Stimulated activated CD8-positive, alpha-beta memory T cell treated with anti-CD3 and anti-CD28 coated beads, Interleukin-4, amount 100 ng/mL, for 4 hours (primary cell): ENCODE measurements around the gene SFXN5.
"Not testable (repeated sequence)": the region's sequence is repeated elsewhere in the genome, so short reads cannot be mapped to it uniquely, and the experiment has no call there.

Experiments
- DNase-seq, 2 donors: peaks; one replicate each; pipeline ENCODE4 v3.0.0-alpha.2; 2020; ENCODE audit warnings: low read depth in 2 of 2, low spot score in 1 of 2

SFXN5 gene

DNA sequence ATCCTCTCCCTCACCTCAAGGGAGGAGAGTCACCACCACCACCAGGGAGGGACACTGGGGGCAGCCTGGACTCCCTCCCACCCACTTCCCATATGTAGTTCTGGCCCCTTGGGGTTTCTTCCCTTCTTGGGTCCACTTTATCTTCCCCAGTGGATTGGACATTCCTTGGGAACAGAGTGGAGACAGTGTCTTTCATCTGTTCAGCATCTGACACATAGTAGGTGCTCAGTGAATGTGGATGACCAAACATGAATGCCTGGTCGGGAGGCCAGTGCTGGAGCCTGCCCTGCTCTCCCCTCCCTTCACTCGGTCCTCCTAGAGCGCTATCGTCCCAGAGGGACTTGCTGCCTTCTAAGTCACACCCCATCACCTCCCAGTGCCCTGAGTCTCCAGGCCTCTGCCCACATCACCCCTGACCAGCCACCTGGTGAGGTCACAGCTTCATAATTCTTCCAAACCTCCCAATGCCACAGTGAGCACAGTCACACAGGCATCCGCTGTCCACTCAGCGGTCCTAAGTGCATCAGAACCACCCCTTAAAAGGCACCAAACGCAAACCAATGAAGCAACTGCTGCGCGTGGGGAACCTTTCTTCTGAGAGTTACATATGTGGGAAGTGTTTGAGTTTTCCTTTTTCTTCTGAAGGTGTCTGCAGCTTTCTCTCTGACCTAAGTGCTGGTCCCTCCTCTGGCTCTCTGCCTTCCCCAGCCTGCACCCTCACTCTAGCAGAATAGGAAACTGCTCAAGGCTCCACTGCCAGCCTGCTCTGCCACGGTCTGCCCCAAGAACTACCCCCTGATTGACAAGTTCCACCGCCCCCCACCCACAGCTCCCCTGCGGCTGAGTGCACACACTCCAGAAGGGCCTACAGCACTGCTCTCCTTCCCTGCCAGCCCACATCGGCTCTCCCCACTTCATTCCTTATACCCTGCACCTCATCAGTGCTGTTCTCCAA is 7.2 kb upstream of the SFXN5 start:
- no peak for DNase-seq

DNA sequence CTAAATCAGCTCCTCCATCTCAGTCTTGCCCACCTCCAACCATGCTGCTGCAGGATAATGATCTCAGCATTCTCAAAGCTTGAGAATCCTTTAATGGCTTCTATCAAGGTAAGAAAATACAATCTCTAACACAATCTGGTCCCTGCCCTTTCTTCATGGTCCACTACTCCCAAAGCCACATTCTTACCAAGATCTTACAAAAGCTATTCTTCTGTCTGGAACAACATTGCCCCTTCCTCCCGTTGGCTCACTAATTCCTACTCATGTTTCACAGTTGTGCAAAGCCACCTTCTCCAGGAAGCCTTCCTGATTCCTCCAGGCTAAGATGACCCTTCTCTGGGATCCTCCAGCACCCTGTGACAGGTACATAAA is 5.9 kb upstream of the SFXN5 start:
- no peak for DNase-seq

DNA sequence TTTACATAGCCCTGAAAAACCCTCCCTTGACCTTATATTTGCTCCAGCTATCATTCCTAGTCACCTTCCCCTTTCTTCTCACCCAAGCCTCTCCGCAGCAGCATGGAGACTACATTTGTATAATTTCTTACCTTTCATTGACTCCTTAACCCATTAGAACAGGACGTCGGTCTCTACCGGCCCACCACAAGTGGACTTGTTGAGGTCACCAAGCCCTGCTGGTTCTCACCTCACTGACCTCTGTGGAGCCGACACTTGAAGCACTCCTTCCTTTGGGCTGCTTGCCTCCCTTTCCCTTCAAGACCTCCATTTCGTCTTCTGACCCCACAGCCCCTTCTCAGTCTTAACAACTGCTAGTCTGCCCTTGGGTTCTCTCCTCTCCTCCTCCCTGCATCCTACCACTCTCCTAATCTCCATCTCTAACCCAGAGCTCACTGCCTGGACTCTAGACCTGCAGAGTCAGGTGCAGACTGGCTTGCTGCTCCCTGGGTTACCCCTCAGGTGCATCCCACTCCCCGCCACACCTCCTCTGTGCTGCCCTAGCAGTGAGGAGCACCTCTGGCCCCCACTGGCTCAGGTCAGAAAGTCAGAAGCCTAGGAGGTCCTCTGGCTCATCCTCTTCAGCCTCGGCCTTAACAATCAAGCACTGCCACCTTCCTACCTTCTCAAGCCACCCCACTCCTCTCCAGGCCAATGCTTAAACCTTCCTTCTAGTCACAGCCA is 5.3 kb upstream of the SFXN5 start:
- no peak for DNase-seq

DNA sequence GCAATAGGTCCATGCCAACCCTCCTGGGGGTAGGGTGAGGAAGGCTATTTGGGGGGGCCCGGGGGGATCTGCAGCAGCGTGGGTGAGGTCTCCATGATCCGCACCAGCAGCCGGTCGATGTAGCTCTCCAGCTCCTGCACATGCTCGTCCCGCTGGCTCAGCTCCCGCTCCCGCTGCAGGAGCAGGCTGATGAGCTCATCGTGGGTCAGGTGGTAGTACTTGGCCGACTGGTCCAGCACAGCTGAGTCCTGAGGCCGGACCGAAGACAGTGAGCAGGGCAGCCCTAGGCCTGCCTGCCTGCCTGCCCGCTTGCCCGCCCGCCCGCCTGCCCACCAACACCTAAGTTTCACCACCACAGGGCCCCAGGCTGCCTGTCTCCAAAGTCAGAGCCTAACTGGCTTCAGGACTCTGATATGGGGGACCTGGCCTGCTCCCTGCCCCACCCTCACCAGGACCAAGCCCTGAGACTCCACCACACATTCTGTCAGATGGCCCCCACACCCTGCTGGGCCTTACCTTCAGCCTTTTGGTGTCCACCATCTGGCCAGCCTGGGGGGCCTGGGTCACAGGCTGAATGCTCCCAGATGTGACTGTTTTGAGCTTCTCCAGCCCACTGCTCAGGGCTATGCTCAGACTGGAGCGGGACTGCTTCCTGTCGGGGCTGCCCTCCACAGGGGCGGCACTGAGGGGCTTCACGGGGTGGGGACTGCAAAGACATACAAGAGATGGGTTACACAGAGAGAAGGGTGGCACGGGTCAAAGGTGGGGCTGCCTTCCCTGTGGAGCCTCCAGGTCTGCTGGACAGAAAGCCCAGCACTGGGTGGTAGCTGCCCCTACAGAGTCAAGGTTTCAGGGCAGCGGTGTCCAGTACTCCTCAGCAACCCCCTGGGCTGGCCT is 4.2 kb upstream of the SFXN5 start:
- DNase-seq = no peak

DNA sequence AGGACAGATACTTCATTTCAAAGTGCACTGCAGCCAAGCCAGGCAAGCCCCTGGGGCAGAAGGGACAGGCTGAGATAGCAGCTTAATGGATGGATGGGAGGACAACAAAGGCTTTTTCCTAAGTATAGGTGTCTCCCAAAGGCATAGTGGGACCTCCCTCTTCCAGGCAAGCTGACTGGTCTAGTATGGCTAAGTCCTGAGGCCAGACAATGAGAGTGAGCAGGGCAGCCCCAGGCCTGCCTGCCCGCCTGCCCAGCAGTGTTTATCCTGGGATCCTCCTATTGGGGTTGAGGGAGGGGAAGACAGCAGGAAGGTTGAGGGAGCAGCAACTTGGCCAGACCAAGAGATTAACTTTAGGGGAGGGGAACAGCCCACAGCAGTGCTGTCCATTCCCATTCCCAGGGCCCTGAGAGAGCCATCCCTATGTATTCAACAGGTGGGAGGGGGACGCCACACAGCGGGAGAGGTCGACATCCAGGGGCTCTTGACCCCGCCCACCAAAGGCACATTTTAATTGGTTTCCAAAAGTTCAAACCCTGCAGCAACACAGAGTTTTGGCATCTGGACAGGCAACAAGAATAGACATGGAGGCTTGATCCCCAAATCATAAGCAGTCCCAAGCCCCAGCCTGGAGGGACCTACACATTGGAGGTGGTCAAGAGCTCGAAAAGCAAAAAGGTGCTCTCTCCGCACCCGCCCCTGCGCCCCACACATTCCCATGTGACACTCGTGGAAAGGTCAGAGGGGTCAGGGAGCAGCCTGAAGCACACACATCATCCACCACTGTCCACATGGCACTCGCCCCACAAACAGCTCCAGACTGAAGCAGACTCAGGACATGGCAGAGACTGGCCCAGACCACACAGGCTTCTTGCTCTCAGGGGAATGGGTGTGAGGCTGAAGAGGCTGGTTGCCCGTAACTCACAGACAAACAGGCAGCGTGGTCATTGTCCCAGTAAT is 2.9 kb upstream of the SFXN5 start:
- DNase-seq = no peak

DNA sequence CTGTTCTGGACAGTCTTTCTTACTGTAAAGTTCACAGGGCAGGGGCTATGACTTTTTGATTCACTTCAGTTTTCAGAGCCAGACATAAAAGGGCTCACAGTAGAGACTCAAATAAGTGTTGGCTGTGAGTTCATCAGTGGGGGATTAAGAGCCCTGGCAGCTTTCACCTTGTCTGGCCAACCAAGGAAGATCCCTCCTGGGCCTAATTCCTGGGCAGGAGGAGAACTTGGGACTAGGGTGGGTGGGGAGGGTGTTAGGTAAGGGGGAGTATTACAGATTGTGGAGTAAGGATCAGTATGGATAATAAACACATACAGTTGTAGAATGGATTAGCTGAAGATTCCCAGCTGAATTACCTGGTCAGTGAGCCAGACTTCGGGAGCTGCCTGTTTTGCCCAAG is 904 bp upstream of the SFXN5 start:
- DNase-seq = no peak

DNA sequence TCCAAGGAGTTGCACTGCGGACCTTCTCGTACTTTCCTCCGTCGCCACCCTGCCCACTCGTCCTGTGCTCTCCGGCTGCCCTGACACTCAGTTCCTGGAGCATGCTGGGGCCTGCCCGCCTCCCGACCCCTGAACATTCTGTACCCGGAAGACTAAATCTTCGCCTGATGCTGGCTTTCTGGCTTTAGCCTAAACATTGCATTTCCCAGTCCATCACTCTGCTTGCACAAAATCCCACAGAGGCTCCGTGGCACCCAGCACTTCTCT is 550 bp upstream of the SFXN5 start:
- DNase-seq = no peak

DNA sequence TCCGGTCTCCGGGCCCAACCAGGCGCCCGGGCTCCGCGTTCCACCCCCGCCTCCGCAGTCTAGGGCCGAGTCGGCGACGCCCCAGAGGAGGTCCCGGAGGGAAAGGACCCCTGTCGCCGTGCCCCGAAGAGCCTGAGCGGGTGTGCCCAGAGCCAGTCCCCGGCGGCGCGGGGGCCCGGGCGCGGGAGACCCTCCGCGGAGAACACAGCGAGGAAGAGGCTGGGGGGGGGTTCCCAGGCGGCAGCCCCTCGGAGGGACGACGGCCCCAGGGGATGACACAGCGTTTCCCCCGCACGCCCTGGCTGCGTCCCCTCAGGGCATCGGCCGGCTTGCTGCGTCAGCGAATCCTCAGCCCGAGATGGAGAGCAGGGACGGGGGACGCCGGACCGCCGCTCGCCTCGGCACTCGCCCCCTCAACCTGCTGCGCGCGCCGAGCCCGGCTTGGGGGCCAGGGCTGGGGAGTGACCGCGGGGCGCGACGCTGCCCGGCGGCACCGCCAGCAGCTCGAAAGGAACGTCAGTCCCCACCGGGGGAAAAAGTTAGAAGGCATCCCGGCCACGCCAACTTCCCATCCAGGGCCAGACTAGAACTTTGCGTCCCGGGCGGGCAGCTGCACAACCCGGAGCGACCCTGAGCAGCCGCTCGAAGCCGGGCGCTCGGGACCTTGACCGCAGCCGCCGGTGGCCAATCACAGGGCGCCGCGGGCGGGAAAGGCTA is 711 bp downstream of the SFXN5 start:
- DNase-seq = peak in 1 of 2 donors; percentile 9

DNA sequence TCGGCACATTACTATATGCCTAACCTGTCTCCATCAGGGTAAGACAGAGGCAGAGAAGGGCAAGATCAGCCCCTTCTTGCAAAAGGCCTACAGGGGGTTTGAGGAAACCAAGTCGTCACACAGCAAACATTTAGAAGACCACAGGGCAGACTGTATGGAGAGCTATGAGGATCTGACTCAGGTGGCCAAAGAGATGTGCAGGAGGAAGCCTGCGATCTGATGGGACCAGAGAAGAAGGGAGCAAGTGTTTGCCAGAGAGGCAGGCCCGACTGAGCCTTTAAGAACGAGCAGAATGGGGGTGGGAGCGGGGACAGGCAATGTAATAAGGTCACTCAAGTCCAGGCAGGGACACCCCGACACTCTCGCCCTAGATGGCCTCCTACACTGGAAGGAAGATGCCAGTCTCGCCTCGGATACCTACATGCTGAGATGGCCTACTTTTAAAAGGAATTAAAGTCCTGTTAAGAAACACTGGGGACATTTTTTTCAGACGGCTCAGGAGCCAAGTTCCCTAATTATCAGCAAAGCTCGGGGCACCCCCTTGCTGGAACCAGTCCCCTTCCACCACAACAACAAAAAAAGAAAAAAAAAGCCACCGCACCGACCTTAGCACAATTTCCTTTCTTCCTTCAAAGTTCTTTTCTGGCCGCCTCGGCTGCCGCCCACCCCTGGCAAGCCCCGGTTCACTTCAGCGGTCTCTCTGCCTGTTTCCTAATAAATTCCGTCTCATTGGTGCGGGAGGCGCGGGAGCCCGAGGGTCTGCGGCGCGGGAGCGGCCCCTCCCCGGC is 1.5 kb downstream of the SFXN5 start:
- no peak for DNase-seq

DNA sequence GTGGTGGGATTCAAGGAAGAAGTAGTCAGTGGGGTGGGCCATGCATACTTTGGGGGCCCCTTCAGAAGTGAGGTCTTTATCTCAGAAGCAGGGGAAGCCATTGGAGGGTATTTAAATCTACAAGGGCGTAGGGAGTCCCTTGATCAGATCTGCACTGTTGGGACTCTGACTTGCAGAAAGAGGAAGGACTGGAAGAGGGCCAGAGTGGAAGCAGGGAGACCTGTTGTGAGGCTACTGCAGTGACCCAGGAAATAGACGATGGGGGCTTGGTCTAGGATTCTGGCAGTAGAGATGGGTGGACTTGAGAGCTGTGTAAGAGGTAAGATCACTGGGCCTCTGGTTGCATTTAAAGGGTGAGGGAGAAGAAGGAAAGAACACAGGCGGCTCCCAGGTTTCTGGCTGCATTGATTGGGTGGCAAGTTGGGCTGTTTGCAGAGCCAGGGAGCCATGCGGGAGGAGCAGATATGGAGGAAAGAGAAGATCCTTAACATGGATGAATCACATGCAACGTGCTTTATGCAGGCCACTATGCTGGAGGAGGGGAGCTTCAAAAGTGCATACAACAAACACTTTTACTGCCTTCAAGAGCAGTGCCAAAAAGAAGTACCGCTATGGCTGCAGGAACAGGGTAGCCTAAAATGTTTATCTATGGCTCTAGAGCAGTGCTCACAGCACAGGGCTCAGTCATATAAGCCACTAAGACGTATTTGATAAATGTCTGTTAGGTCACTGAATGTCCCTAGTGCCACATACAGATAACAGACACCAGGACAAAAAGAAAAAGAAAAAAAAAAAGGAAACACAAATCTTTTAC is 2.3 kb downstream of the SFXN5 start:
- DNase-seq = no peak

DNA sequence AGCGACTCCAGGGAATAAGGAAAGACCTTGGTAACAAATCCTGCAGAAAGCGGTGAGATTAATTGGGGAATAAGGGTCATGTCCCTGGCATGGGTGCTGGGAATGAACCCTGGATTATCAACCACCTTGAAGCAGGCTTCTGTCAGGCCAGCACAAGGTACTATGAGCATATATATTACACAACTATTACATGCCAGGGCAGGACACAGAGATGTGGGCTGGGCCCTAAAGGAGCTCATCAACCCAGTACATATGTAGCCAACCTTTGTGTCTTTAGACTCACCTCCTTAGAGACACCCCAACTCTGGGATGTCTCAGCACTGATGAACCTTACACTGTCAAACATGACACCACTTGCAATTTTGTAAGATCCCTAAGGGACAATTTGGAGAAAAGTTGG is 3.4 kb downstream of the SFXN5 start:
- DNase-seq = no peak

DNA sequence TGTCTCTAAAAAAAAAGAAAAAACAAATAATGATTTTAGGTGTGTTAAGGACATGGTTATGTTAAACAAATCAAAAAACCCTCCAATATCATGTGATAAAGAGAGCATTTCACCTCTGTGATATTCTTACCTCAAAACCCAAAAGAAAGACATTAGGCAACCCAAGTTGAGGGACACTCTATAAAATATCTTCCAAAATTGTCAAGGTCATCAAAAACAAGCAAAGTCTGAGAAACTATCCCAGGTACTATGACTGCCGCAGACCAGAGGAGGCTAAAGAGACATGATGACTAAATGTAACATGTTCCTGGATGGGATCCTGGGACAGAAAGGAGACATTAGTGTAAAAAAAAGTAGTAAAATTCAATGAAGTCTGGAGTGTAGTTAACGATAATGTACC is 4.5 kb downstream of the SFXN5 start:
- DNase-seq = no peak

DNA sequence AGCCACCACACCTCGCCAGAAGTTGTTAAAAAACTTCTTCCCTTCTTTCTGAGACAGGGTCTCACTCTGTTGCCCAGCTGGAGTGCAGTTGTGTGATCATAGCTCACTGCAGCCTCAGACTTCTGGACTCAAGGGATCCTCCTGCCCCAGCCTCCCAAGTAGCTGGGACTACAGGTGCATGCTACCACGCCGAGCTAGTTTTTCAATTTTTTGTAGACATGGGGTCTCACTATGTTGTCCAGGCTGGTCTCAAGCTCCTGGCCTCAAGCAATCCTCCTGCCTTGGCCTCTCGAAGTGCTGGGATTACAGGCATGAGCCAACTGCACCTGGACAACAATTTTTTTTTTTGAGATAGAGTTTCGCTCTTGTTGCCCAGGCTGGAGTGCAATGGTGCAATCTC is 6.4 kb downstream of the SFXN5 start:
- DNase-seq = not testable (repeated sequence)

DNA sequence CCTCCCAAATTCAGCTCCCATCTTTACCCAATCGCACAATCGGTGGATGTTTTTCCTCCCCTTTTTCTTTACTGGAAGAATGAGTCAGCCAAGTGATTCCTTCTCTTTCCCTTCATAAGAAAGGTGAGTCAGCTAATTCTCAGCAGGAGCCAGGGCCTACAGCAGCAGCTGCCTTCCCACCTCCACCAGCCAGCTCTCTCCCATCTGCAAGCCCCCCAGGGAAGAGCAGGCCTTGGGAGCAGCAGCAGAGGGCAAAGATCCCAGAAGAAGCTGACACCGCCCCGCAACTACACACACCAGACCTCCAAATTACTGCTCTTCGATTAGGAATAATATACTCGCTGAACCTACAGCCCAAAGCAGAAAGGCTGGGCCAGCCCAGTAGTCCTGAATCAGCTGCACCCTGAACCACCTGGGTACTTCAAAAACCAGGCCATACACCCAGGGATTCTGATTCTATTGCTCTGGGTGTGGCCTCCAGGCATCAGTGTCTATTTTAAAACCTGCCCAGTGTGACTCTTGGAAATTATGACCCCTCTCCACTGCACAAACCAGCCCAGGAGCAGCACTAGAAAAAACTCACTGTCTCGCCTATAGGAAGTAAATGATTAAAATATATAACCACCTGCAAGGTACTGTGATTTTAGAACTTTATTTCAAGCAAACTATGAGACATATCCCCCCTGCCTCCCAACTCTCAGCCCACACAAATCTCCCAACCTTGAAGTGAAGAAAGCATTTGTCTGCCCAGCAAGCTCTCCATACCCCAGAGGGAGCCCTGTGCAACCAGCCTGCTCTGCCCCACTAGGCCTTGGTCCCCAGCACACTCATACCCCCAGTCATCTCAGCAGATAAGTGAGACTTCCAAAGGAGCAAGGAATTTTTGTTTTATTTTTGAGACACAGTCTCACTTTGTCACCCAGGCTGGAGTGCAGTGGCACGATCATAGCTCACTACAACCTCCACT is 7.3 kb downstream of the SFXN5 start:
- no peak for DNase-seq

DNA sequence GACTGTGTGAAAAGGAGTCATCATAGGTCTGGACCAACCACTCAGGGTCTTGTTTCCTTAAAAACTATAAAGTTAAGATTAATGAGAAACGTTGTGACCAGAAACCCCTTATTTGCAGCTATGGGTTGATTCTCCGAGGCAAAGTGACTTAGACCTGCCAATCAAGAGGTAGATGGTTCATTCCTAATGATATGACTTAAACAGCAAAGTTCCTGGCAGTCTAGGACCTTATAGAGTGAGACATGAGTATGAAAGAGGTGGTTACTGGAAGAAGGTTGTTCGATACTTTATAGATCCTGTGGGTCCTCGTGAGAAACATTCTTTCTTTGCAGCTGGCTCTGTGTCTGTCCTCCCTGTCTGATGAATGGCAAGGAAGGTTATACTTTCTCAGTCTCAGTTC is 8.0 kb downstream of the SFXN5 start:
- DNase-seq = no peak

DNA sequence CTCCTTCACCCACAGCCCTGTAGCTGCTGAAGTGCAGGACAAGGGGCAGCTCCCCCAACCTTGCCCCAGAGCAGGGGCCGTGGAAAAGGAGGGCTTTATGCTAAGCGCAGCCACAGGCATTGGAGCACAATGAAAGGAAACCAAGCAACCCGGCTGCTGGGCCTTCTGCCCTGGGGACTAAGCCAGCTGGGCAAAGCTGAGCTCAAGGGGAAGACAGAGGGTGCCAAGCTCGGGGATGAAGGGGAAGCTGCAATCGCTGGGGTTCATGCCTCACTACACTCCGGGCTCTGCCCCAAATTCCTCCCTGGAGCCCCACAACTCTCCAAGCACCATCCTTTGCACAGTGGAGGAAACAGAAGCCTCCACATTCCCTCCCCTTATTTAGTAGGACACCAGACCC is 12.4 kb downstream of the SFXN5 start:
- no peak for DNase-seq

DNA sequence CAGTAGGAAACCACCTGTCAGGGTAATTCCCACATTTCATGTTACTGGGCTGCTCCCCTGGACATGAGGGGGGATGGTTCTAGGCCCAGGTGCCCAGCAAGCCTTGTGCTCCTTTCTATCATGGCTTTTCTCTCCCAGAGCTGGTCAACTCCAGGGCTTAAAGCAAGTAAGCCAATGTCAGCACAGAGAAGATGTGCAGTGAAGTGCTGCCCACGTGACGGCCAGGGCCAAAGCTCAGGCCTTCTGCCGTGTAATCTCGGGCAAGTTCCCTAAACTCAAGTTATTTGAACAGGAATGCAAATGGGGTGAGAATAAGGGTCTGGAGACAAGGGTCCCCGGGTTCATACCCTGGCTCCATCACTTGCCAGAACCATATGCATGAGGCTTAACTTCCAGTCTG is 16.5 kb downstream of the SFXN5 start:
- no peak for DNase-seq
